ENCODE results near the gene SLC44A5.
"Not testable (repeated sequence)": the region's sequence is repeated elsewhere in the genome, so short reads cannot be mapped to it uniquely, and the experiment has no call there.

SLC44A5 gene

DNA sequence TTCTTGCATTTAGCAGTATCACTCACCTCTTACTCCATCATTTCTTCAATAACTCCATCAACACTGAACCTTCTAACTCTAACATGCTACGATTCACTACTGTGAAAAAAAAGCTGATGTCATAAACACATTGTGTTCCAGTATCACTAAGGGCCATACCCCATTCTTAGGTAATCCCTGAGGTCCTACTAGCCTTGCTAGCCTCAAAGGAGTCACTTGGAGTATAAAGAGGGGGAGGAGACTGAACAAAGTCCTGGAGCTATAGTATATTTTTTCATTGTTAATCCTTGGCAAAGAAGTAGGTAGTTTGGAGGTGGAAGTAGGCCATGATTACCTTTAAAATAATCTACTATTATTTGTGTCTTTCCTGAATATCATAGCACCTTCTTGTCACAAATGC lies at the start of gene SLC44A5:
Gene SLC44A5 (minus strand): TSS at position 101 of the 400 bp plus-strand sequence. CDS start 69,667 bp downstream, outside the sequence.
- no peak for DNase-seq

DNA sequence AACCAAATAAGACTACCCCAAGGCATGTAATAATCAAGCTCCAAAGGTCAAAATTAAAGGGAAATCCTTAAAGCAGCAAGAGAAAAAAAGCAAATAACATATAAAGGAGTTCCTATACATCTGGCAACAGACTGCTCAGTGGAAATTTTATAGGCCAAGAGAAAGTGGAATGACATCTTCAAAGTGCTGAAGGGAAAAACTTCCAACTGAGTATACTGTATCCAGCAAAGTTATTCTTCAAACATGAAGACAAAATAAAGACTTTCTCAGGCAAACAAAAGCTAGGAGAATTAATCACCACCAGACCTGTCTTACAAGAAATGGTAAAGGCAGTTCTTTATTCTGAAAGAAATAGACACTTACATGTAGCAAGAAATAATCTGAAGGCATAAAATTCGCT lies 45.0 kb upstream of the SLC44A5 start:
- no peak for DNase-seq

DNA sequence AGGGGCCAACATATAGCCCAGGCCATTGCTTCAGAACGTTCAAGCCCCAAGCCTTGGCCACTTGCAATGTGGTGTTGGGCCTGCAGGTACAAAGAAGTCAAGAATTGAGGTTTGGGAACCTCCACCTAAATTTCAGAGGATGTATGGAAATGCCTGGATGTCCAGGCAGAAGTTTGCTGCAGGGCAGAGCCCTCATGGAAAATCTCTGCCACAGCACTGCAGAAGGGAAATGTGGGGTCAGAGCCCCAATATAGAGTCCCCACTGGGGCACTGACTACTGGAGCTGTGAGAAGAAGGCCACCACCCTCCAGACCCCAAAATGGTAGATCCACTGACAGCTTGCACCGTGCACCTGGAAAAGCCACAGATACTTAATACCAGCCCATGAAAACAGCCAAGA lies 36.3 kb upstream of the SLC44A5 start:
- not testable (repeated sequence) for DNase-seq

DNA sequence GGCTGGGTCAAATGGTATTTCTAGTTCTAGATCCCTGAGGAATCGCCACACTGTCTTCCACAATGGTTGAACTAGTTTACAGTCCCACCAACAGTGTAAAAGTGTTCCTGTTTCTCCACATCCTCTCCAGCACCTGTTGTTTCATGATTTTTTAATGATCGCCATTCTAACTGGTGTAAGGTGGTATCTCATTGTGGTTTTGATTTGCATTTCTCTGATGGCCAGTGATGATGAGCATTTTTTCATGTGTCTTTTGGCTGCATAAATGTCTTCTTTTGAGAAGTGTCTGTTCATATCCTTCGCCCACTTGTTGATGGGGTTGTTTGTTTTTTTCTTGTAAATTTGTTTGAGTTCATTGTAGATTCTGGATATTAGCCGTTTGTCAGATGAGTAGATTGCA lies 34.2 kb upstream of the SLC44A5 start:
- DNase-seq: not testable (repeated sequence)

DNA sequence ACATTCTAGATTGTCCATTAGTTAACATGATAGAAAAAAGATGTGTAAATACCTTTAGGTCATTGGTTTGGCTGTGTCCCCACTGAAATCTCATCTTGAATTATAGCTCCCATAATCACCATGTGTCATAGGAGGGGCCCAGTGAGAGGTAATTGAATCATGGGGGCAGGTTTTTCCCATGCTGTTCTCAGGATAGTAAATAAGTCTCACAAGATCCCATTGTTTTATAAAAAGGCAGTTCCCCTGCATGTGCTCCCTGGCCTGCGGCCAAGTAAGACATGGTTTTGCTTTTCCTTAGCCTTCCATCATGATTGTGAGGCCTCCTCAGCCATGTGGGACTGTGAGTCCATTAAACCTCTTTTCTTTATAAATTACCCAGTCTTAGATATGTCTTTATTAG lies 32.5 kb upstream of the SLC44A5 start:
- DNase-seq: no peak

DNA sequence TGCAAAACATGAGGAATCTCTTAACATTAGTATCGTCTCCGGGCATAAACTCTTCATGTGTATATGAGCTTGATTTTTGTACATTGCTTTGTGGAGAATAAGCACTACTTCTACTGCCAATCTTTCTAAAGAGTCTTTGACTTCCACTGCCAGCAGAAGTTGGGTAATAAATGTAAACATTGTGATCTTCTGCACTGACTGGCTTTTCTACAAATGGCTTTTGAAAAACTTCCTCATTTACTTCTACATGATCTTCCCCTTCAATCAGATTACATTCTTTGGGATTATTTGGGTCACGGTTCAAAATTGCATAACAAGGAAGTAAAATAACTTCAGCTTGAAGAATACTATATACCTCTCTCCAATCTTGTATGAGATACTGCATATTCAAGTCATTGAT lies 30.4 kb upstream of the SLC44A5 start:
- no peak for DNase-seq

DNA sequence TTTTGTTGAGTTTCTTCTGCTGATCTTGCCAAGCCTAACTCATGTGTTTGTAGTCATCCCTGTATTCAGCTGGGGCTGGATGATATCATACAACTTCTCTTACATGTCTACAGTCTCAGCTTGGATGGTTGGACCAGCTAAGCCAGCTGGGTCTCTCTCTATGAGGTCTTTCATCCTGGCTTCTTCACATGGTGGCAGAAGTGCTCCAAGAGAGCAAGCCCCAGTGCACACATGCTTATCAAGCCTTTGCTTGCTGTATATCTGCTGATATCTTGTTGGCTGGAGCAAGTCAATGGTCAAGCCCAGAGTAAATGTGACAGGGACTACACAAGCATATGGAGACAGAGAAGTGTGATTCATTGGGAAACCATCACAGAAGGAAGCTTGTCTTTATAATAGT lies 29.2 kb upstream of the SLC44A5 start:
- DNase-seq: no peak

DNA sequence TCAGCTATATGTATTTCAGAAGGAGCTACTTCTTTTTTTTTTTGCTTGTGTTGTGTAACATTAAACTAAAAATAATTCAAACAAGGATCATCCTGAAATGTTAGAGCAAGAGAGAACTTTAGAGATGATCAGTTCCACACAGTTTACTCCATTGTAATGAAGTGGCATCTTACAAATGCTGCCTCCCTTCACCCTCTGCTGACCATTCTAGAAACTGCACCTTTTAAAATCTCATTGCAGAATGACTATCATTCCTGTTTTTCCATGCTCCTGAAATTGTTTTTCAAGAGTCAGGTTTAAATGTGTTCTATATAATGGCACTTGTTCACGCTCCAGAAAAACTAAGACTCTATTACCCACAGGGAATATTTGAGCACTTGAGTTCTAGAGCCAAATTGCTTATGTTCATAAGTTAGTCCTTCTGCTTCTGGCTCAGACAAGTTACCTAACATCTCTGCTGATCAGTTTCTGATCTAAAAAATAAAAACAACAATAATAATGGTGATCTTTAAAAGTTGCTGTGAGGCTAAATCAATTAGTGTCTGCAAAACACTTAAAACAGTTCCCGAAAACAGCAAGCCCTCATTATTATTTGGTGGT lies 21.5 kb upstream of the SLC44A5 start:
- DNase-seq: no peak

DNA sequence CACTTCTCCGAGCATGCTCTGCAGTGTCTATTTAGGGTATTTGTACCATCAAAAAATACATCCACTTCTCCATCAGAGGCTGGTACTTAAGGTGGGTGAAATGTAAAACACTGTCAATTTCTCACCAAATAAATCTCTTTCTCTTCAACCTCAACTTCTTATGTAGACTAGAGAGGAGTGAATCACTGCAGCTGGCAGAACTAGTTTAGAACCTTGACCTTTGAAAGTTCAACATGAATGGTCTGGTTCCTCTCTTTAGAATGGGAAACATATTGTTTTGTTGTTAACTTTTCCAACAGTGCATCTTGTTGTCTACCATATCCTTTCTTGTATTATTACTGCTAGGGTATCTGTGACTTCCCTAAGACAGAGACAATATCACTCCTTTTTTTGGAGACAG lies 20.1 kb upstream of the SLC44A5 start:
- no peak for DNase-seq

DNA sequence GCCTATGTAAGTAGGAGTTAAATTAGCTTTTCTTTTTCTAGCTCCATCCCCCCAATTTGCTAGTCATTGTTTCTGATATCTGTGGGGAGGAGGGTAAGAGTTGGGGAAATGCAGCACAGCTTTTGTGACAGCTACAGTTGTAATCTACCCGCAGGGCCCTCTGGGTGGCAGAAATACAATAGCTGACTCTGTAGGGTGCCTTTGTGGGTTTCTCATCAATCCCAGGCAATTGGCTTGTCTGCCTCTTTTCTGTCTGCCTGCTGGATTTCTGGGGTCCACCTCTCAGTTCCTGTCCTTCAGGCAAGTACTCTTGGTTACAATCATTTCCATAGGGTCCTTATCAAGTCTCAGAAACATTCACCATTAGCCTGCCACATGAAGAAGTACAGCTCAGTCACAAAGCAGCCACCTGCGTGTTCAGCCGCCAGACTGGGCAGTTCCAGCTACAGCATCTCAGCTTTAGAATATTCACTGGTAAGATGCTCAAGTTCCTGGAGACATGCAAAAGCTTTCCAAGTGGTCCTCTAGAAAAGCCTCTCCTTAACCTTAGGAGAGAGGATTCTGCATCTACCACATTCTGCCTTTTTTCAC lies 19.2 kb upstream of the SLC44A5 start:
- no peak for DNase-seq

DNA sequence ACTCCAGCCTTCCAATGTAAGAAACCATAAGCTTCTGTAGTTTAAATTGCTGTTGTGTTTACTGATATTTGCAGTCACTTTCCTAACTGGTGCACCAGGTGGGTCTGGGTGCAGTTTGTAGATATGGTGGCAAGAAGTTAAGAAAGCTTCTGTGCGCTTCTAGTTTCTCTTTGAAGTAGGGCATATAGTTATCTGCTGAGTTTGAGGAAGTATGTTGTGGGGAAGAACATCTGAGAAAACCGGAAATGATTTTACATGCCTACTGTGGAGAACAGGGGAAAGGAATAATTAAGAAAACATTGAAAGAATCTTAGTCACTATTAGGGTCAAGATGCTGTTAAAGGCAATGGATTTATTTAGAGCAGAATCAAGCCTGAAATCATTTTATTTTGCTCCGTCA lies 14.9 kb upstream of the SLC44A5 start:
- no peak for DNase-seq

DNA sequence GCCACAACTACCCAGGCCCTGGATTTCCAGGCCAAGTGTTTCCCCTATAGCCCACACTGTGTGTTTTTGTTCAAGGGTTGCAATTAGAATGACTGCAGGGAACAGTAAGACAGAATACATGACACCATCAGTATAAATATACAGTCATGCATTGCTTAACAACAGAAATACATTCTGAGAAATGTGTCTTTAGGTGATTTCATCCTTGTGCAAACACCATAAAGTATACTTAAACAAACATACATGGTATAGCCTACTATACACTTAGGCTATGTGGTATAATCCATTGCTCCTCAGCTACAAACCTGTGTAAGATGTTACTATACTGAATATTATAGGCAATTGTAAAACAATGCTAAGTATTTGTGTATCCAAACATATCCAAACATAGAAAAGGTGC lies 7.5 kb upstream of the SLC44A5 start:
- no peak for DNase-seq

DNA sequence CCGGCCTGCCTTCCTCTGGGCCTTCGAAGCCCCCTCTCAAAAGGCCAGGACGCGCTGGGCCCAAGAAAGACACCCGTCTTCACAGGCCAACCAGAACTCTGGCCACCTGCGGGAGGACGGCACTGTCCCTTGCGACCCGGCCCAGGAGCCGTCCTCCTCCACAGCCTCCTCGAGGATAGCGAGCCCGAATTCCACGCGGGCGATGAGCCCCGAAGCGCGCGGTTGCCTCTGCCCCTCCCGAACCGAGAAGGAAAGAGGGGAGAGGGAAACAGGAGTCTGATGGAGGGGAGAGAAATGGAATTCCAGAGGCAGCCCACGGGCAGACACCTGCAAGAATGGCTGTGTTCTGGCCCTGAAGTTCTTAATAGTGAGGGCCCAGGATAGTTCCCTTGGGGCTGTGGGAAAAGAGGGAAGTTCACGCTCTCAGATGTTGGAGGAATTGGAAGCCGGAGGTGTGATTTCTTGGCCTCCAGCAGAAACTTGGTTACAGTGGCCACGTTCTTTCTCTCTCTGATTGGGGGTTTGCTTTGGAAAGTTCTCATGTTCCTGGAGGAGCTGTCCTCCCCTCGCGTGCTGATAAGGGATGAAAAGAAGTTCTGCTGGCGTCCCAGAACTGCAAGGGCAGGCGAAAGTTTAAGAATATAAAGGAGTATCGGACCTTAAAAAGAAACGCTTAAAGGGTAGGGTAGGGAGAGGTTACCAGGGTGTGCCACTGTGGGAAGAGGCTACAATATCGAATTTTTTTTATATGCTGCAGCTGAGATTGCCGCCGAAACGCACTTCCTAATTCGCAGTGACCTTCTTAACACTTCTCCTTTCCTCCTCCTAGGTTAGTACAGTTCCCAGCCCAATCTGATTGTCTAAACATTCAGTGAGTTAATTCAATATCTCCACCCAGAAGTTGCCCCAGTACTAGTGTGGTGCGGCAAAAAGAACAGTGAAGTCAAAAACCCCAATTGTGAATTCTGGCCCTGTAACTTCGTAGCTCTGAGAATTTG lies 5.8 kb upstream of the SLC44A5 start:
- no peak for DNase-seq

DNA sequence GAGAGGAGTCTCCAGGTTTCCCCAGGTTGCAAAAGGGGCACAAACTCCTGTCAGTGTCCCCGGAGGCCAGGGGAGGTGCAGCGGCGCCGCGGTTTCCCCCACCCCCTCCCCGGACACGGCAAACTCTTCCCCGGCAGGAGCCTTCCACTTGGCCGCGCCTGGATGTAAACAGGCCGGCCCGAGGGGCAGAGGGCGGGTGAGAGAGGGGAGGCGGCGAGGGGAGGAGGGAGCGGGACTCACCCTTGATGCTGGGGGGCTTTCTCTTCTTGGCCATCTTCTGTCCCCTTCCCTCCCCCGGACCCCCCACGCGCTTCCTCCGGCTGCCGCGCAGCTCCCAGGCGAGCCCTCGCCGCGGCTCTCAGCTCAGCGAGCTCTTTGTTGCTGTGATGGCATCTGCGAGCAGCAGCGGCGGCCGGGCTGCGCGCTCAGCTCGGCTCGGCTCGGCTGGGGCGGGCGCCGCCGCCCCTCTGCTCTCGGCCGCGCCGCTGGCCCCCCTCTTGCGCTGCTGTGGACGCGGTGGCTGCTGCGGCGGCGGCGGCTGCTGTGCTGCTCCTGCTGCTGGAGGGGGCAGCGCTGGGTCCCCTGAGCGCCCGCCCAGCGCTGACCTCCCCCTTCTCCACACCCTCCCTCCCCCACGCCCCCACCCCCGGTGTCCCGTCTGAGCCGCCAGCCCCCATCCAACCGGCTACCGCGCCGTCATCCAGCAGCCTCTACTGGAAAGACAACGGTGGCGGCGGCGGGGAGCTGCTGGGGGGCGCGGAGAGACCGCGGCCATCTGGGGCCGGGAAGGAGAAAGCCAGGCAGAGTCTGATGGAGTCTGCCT lies 4.9 kb upstream of the SLC44A5 start:
- DNase-seq: no peak

DNA sequence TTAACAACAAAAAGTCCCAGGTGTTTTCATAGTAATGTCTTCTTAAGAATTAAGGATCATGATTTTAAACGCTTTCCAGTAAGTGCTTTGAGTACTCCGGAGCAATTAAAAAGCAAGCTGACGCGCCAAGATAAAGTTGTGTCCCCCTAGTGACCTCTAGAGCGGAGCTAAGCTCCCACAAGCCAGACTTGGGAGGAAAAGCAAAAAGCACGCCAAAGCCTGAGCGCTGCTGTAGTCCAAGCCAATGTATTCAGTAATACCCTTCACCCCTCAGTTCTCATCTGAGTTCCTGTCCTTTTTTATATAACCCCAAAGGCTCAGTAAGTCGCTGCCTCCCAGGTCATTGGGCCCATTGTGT lies 3.5 kb upstream of the SLC44A5 start:
- no peak for DNase-seq

DNA sequence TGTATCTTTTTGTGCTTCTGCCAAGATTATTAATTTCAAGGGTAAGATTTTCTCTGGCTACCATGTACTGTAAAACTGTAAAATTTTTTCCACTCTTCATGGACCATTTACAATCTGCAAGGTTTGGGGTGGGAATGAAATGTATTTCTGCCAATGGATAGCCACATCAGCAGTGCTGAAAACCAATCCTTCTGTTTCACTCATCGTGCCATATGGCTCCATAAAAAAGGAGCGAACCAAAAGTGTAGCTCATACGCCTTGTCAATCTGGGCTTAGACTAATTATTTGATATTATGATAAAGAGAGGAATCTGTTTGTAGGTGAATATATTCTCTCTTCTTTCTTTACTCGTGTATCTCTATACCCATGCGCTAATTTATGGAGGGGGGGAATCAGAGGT lies 3.0 kb upstream of the SLC44A5 start:
- DNase-seq: no peak

DNA sequence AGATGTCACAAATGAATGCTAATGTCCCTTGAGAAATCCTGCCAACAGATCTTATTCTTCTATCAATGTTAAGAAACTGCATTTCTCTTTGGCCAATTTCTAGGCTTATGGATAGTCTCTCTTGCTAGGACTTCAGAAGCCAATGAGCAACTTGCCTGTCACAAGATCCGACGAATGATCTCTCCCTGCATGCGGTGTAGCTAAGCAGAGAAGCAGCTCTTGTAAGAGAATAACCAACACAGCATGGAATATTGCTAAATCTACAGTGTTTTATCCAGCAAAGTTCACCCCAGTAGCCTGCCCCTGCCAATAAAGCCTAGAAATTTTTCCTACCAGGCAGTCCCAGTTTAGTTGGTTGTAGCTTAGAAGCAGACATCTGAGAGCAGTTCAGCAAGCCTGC lies 2.1 kb upstream of the SLC44A5 start:
- no peak for DNase-seq

DNA sequence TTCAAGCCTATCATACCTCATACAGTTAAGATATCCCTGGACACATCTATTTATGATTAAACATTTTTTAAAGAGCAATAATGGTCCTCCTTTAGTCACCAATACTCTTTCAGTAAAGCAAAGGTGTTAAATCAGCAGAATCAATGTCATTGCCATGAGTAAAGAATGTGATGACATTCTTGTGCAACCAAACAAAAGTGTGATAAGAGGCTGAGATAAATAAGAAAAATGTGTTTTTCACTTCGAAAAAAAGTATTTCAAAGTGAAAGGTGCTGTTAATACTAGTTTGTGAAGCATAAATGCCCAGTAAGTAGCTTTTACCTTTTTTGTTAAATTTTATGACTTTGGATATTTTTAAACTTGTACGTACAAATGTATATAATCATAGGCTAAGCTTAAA lies 8.4 kb downstream of the SLC44A5 start:
- DNase-seq: no peak

DNA sequence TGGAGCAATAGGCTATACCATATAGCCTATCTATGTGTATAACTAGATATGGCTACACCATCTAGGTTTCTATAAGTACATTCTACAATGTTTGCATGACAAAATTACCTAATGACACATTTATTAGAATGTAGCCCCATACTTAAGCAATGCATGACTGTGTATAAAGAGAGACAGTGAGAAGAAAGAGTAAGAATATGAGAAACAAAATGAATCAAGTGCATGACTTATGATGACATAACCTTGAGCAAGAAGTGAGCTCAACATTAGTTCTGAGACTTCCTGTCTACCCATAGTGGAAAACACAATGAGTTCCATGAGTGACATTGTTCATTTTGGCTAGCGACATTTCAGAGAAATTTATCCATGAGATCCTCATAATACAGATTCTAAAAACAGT lies 10.1 kb downstream of the SLC44A5 start:
- no peak for DNase-seq

DNA sequence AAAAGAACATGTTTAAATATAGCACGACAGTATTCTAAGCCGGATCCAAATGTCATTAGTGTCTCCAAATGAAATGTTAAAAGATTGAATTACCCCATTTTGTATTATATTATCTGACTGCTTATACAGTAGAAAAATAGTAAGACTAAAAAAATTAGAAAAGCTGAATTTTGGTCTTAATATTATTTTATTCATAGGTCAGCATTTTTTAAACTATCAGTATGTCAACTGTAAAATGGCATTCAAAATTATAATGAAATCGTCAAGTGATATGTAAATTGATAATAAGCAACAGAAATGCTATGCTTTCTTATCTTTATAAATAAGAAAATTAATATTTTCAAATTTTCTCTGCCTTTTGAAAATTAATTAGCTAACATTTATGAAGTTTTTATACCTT lies 16.6 kb downstream of the SLC44A5 start:
- DNase-seq: no peak

DNA sequence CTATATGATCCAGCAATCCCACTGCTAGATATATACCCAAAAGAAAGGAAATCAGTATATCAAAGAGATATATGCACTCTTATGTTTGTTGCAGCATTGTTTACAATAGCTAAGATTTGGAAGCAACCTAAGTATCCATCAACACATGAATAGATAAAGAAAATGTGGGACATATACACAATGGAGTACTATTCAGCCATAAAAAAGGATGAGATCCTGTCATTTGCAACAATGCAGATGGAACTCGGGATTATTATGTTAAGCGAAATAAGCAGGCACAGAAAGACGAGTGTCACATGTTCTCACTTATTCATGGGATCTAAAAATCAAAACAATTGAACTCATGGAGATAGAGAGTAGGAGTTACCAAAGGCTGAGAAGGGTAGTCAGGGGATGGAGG lies 17.5 kb downstream of the SLC44A5 start:
- DNase-seq: not testable (repeated sequence)

DNA sequence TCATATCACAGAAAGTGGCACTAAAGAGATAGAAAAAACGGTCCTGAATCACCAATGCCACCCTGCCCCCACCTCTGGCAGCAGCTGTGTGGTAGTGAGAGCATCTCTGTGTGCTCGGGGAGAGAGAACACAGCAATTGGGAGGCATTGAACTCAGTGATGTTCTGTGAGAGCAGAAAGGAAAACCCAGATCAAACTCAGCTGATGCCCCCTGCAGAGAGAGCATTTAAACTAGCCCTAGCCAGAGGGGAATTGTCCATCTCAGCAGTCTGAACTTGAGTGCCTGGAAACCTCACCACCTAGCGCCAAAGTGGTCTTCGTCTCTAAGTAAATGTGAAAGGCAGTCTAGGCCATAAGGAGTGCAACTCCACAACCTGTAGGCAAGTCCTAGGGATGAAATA lies 21.3 kb downstream of the SLC44A5 start:
- DNase-seq: no peak

DNA sequence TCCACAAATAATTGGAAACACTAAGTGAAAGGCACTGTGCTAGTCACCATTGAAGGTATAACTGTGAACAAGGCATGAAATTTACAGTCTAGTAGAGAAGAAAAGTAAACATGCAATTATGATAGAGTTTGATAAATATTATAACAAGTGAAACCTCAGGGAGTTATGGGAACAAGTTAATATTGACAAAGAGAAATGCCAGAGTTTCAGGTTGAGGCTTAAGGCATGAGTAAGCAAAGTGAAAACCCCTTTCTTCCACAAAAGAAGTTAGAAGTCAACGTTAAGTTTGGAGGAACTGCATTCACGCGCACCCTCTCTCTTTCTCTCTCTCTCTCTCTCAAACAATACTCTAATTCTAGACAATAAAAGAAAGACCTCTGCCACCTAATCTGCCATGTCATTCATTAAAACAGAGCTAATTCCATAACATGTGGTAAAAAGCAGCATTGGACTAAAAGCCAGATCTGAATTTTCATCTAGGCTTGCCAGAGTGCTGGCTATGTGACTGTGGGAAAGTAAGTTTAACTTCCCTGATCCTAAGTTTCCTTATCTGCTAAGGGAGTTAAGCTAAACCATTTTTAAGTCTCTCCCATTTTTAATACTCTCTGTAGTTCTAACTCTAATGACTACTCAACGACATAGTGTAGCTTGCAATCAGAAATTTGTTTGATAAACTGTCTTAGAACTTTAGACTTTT lies 22.0 kb downstream of the SLC44A5 start:
- no peak for DNase-seq

All from GF-D8 (cell line).